ENCODE measurements around the gene CNPY3. TPM values are rescaled to one million over a fixed set of nuclear protein-coding genes. Genes with fewer than 3 reads are reported as not detected.

The CNPY3 gene
- total and polyA plus RNA-seq, 2 donors (not counting 1 experiment from before 2014, with no cell fraction given): 30.3 to 30.4 TPM

DNA sequence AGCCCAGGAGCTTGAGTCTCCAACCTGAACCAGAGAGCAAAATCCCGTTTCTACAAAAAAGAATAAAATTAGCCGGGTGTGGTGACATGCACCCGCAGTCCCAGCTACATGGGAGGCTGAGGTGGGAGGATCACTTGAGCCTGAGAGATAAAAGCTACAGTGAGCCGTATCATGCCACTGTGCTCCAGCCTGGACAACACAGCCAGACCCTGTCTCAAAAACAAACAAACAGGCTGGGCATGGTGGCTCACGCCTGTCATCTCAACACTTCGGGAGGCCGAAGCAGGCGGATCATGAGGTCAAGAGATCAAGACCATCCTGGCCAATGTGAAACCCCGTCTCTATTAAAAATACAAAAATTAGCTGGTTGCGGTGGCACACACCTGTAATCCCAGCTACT is 24.8 kb upstream of the CNPY3 start:
- Histone ChIP-seq H4K20me1 (ENCODE audit: control insufficient read depth, extremely low read depth, insufficient read depth, low read length) (no peaks in the 10 kb centered on the region), H3K4me2 (ENCODE audit: extremely low read depth, insufficient read depth, low read length) (no peak overlapping the region), H3K4me1 (ENCODE audit: control insufficient read depth, extremely low read depth, insufficient read depth, low read length) (peaks cover 4% of the 10 kb centered on the region), H3K27me3 (ENCODE audit: control insufficient read depth, insufficient read depth, low read length) (no peaks in the 10 kb centered on the region), H2AFZ (ENCODE audit: low read length) (no peak overlapping the region), H3K9me3 (ENCODE audit: control insufficient read depth, insufficient read depth, low read depth, low read length) (no peaks in the 10 kb centered on the region), H3K4me3 (replicated peaks in 1 of 4; ENCODE audit: control extremely low read depth in 1 of 4, insufficient read depth in 1 of 4, low read depth in 3 of 4, low read length in 4 of 4) (no peak overlapping the region), H3K36me3 (ENCODE audit: control insufficient read depth, insufficient read depth, low read length) (no peaks in the 10 kb centered on the region), H3K27ac (ENCODE audit: insufficient read depth, low read length) (no peak overlapping the region), H3K79me2 (ENCODE audit: control insufficient read depth, insufficient read depth, low read length) (no peaks in the 10 kb centered on the region), H3K9ac (ENCODE audit: insufficient read depth, low read length) (no peak overlapping the region)
- TF ChIP-seq CTCF (conservative IDR thresholded peaks at IDR 0.05 in 1 of 2, IDR thresholded peaks at IDR 0.05 in 1 of 2; ENCODE audit: low read depth in 1 of 2, low read length in 2 of 2) (no peak), EZH2 (IDR thresholded peaks at IDR 0.05; ENCODE audit: low read length, missing control alignments) (no peak)
- DNase-seq (ENCODE audit: low read depth in 2 of 2): no peak

DNA sequence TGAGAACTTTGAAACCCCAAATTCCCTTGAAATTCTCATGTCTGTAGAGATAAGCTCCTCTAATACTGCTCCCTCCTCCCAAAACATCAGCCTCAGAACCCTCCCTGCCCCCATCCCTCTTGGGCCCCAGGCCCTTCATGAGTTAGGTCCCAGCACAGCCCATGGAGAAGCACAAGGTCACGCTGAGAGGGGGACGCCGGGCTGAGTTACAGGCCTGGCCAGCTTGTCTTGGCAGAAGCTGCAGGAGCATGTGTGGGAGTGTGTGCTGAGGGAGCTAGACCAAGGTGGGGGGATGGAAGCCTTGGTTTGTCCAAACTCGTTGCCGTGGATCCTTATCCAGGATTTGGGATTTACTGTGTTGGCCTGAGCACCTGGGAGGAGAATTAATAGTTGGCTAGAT is 21.9 kb upstream of the CNPY3 start:
- Histone ChIP-seq H3K4me1 (ENCODE audit: control insufficient read depth, extremely low read depth, insufficient read depth, low read length) (no peaks in the 10 kb centered on the region), H3K27ac (ENCODE audit: insufficient read depth, low read length) (no peak overlapping the region), H3K4me2 (ENCODE audit: extremely low read depth, insufficient read depth, low read length) (no peak overlapping the region), H3K9me3 (ENCODE audit: control insufficient read depth, insufficient read depth, low read depth, low read length) (no peaks in the 10 kb centered on the region), H4K20me1 (ENCODE audit: control insufficient read depth, extremely low read depth, insufficient read depth, low read length) (no peaks in the 10 kb centered on the region), H3K79me2 (ENCODE audit: control insufficient read depth, insufficient read depth, low read length) (no peaks in the 10 kb centered on the region), H3K4me3 (replicated peaks in 1 of 4; ENCODE audit: control extremely low read depth in 1 of 4, insufficient read depth in 1 of 4, low read depth in 3 of 4, low read length in 4 of 4) (no peak overlapping the region), H3K9ac (ENCODE audit: insufficient read depth, low read length) (no peak overlapping the region), H3K27me3 (ENCODE audit: control insufficient read depth, insufficient read depth, low read length) (no peaks in the 10 kb centered on the region), H3K36me3 (ENCODE audit: control insufficient read depth, insufficient read depth, low read length) (no peaks in the 10 kb centered on the region), H2AFZ (ENCODE audit: low read length) (no peak overlapping the region)
- TF ChIP-seq CTCF (conservative IDR thresholded peaks at IDR 0.05 in 1 of 2, IDR thresholded peaks at IDR 0.05 in 1 of 2; ENCODE audit: low read depth in 1 of 2, low read length in 2 of 2) (no peak), EZH2 (IDR thresholded peaks at IDR 0.05; ENCODE audit: low read length, missing control alignments) (no peak)
- no peak for DNase-seq (ENCODE audit: low read depth in 2 of 2)

DNA sequence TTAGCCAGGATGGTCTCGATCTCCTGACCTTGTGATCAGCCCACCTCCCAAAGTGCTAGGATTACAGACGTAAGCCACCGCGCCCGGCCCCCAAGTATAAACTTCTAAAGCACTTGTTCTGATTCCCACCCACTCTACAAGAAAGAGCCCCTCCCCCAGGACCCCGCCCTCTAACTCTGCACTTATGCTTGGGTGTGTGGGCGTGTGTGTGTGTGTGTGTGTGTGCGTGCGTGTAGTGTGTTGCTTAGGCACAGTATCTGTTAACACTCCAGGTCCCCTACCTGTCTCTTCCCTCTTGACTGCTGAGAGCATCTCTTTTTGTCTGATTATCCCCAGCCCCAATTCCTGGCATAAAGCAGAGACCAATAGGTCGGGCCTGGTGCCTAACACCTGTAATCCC is 19.4 kb upstream of the CNPY3 start:
- no peaks in the 10 kb centered on the region for H3K4me1 ChIP-seq (ENCODE audit: control insufficient read depth, extremely low read depth, insufficient read depth, low read length)
- no peaks in the 10 kb centered on the region for H3K79me2 ChIP-seq (ENCODE audit: control insufficient read depth, insufficient read depth, low read length)
- no peaks in the 10 kb centered on the region for H4K20me1 ChIP-seq (ENCODE audit: control insufficient read depth, extremely low read depth, insufficient read depth, low read length)
- no peak for DNase-seq (ENCODE audit: low read depth in 2 of 2)
- no peak overlapping the region for H2AFZ ChIP-seq (ENCODE audit: low read length)
- H3K27me3 ChIP-seq (ENCODE audit: control insufficient read depth, insufficient read depth, low read length): no peaks in the 10 kb centered on the region
- H3K4me2 ChIP-seq (ENCODE audit: extremely low read depth, insufficient read depth, low read length): no peak overlapping the region
- no peak for TF ChIP-seq CTCF (conservative IDR thresholded peaks at IDR 0.05 in 1 of 2, IDR thresholded peaks at IDR 0.05 in 1 of 2; ENCODE audit: low read depth in 1 of 2, low read length in 2 of 2)
- no peak for TF ChIP-seq EZH2 (IDR thresholded peaks at IDR 0.05; ENCODE audit: low read length, missing control alignments)
- no peak overlapping the region for H3K27ac ChIP-seq (ENCODE audit: insufficient read depth, low read length)
- H3K4me3 ChIP-seq (replicated peaks in 1 of 4; ENCODE audit: control extremely low read depth in 1 of 4, insufficient read depth in 1 of 4, low read depth in 3 of 4, low read length in 4 of 4): no peak overlapping the region
- no peak overlapping the region for H3K9ac ChIP-seq (ENCODE audit: insufficient read depth, low read length)
- no peaks in the 10 kb centered on the region for H3K9me3 ChIP-seq (ENCODE audit: control insufficient read depth, insufficient read depth, low read depth, low read length)
- no peaks in the 10 kb centered on the region for H3K36me3 ChIP-seq (ENCODE audit: control insufficient read depth, insufficient read depth, low read length)

Data from fibroblast of lung (primary cell).